GM13977 (cell line): ENCODE data around the gene CCNJL.

ENCODE experiments used
- DNase-seq: peaks from one replicate; pipeline ENCODE4 v3.0.0; 2012; ENCODE audit warnings: low spot score
- in situ Hi-C: fragments of 300-500 bp; cut with MboI; formaldehyde crosslinking; loops from one replicate; pipeline ENCODE4 v1.12.0; 2022; ENCODE audit warnings: low sequenced_read_pairs, low pct_unique_long_range_greater_than_20kb, mixed read lengths, inconsistent platforms; ENCODE audit not compliant: unreplicated experiment
- TF ChIP-seq, protein P1 (sequence below): IDR thresholded peaks from 2 replicates; pipeline ENCODE4 v1.5.1; 2012; ENCODE audit warnings: mild to moderate bottlenecking, control low read depth; ENCODE audit not compliant: insufficient read depth; ENCODE audit errors: extremely low read depth, missing control alignments

CCNJL gene

DNA sequence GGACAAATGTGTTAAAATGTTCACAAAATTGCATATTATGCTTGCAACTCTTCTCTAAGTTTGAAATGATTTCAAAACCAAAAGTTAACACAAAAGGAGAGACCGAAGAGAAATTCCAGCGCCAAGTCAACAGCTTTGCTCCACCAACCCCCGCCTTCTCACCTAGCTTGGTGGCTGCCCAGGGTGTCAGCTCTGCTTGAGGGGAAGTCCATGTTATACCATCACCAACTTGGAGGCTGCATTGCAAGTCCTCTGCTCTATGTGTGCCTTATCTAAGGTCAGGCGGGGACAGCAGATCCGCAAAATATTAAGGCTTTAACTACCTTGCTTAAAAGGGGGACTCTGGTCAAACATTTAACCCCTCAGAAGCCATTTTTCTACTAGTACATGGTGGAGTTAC is 14.6 kb downstream of the CCNJL start:
- in situ Hi-C loops = no loop called here
- no peak for DNase-seq
- TF ChIP-seq, protein P1, sequence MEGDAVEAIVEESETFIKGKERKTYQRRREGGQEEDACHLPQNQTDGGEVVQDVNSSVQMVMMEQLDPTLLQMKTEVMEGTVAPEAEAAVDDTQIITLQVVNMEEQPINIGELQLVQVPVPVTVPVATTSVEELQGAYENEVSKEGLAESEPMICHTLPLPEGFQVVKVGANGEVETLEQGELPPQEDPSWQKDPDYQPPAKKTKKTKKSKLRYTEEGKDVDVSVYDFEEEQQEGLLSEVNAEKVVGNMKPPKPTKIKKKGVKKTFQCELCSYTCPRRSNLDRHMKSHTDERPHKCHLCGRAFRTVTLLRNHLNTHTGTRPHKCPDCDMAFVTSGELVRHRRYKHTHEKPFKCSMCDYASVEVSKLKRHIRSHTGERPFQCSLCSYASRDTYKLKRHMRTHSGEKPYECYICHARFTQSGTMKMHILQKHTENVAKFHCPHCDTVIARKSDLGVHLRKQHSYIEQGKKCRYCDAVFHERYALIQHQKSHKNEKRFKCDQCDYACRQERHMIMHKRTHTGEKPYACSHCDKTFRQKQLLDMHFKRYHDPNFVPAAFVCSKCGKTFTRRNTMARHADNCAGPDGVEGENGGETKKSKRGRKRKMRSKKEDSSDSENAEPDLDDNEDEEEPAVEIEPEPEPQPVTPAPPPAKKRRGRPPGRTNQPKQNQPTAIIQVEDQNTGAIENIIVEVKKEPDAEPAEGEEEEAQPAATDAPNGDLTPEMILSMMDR = no peak

DNA sequence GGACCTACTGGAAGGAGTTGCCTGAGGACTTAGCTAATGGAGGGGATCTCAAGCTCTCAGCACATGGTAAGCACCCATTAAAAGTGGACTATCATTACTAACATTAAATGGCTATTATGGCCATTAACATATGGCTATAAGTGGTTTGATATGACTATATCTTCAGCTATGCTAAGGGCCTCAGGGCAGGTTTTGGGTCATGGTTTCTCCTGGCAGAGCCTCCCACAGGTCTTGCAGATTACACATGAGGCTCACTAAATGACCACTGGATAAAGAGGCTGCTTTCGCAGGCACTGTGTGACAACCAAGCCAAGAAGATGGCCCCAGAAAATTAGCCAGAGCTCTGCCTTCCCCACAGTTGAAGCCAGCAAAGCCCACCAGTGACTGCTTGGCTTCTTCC is 15.4 kb downstream of the CCNJL start:
- in situ Hi-C loops = no loop called here
- DNase-seq = no peak
- TF ChIP-seq, protein P1 = no peak

DNA sequence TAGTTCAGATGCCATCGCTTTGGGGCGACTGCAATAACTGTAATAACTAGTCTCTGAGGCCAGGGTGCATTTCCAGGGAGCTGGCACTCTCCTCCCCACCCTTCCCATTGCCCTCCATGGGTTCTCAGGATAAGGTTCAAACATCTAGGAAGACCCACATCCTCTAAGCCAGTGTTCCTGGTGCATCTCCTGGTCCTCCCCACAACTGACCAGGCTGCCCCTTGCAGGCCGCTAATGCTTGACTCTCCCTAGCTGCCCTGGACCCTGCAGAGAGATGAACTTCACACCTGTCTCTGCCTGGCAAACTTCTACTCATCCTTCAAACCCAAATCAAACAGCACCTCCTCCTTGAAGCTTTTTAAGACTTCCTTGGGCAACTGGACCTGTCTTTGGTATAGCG is 15.9 kb downstream of the CCNJL start:
- no peak for DNase-seq
- TF ChIP-seq, protein P1 = no peak
- in situ Hi-C loops = no loop called here

DNA sequence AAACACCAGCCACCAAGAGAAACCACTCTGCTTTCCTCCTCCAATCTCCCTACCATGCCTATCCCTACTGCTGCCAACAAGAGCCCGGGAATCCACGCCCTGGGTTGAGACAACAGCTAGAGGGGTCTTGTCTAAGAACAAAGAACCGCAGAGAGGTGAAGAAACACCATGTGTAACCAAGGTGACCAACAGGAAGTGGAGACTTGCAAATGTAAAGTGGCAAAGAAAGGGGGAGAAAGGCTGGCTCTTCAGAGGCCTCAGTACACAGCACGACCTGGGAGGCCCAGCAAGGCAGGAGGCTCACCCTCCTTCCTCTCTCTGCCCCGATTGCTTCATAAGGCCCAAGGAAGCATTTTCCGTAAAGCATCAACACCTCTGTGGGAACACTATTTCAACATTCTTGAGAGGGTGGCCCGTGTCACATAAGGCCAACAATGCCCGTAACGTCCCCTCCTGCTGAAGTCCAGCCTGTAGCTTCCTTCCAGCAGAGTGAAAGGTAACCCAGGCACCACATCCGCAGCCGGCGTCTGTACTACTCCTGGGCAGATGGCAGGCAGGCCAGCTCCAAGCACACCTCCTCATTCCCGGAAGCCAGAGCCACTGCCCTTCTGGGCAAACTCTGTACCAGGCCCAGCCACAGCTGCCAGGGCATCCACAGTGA is 18.3 kb downstream of the CCNJL start:
- in situ Hi-C loops = no loop called here
- TF ChIP-seq, protein P1 = no peak

DNA sequence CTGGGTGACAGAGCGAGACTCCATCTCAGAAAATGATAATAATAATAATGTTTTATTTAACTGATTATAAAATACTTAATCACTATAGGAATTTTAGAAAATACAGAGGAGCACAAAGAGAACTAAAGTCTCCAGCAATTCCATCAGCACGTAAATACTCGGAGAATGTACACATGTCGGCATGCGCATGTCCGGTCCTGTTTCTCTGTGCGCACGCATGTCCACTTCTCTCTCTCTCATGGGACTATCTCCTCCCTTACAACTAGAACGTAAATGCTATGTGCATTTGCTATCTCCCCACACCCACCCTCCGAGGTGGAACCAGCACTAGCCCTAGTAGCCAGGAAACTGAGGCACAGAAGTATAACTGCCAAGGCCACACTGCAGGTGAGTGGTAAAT is 19.0 kb downstream of the CCNJL start:
- TF ChIP-seq, protein P1 = no peak
- in situ Hi-C loops = no loop called here
- DNase-seq = no peak

More for the DNA sequence above, 18.3 kb downstream of the CCNJL start:
- DNase-seq = no peak

DNA sequence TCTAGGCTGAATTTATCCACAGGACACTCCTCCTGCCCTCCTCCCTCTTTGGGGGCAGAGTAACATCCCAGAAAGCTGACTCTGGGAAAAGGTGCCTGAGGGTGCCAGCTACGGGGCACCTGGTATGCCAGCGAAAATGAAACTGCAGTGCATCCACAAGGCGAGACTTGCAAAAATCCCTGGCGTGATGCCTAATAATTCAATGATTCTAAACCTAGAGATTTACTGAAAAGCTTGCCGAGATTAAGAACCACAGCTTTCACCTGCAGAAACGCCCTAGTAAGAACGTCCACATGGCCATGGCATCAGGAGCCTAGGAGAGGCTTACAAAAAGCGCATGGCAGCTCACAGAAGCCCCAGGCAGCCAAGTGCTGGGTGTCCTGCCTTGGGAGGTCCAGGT is 20.9 kb downstream of the CCNJL start:
- in situ Hi-C loops = no loop called here
- no peak for DNase-seq
- TF ChIP-seq, protein P1 = no peak
